HG02798 (cell line): ENCODE measurements around the gene VPS26B.
"Not testable (repeated sequence)": the region's sequence is repeated elsewhere in the genome, so short reads cannot be mapped to it uniquely, and the experiment has no call there.

Source experiments
- ATAC-seq: cut with Tn5 transposase; IDR thresholded peaks from one replicate; pipeline ENCODE4 v1.9.1; 2021; ENCODE audit warnings: mild to moderate bottlenecking; ENCODE audit not compliant: unreplicated experiment, poor library complexity

The VPS26B gene

DNA sequence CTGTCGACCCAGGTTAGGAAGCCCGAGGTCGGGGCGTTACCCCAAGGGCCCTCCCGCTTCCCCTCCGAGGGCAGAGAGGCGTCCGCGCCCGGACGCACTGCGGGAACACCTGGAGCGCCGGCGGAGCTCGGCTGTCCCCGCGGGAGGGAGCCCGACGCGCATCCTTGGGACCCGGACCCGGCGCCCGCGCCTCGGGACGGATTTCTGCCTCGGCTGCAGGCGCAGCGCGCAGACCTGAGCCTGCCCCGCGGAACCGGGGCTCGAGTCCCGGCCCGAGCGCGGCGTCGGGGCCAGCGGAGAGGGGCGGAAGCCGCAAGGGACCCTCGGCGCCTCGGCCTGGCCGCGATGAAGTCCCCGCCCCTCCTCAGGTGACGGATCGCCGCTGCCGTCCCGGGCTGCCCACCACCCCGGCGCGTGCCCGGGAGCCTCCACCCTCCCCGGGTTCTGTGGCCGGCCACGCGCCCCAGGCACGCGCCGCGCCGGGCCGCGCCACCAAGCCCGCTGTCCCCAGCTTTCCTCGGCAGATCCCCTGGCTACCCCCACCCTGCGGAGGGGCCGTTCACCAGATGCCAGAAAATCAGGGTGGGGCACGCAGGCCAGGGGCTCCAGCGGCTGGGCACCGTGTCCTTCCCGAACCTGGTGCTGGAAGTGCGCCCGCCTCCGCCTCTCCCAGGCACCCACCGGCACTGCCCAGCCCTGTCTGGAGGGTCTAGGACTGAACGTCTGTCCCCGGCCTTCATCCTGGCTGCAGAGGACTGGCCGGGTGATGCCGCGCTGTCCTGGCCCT, 52.1 kb downstream of the VPS26B start:
- ATAC-seq: peak; percentile 25

GRCh38 chr11:134277183-134278001, 52.9 kb downstream of the VPS26B start:
- no peak for ATAC-seq

DNA sequence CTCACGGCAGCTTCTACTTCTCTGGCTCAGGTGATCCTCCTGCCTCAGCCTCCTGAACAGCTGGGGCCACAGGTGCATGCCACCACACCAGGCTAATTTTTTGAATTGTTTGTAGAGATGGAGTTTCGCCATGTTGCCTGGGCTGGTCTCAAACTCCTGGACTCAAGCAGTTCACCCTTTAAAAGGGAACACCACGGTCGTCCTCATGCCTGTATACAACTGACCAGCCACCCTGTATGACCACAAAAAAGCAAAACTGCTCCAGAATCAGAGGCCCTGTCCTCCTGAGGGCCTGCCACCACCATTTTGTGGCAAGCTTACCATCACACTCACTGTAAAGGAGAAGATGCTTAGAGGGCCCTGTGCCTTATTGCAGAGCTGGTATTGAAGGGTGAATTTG, 53.9 kb downstream of the VPS26B start:
- no peak for ATAC-seq

GRCh38 chr11:134281635-134282034, 57.2 kb downstream of the VPS26B start:
- not testable (repeated sequence) for ATAC-seq

DNA sequence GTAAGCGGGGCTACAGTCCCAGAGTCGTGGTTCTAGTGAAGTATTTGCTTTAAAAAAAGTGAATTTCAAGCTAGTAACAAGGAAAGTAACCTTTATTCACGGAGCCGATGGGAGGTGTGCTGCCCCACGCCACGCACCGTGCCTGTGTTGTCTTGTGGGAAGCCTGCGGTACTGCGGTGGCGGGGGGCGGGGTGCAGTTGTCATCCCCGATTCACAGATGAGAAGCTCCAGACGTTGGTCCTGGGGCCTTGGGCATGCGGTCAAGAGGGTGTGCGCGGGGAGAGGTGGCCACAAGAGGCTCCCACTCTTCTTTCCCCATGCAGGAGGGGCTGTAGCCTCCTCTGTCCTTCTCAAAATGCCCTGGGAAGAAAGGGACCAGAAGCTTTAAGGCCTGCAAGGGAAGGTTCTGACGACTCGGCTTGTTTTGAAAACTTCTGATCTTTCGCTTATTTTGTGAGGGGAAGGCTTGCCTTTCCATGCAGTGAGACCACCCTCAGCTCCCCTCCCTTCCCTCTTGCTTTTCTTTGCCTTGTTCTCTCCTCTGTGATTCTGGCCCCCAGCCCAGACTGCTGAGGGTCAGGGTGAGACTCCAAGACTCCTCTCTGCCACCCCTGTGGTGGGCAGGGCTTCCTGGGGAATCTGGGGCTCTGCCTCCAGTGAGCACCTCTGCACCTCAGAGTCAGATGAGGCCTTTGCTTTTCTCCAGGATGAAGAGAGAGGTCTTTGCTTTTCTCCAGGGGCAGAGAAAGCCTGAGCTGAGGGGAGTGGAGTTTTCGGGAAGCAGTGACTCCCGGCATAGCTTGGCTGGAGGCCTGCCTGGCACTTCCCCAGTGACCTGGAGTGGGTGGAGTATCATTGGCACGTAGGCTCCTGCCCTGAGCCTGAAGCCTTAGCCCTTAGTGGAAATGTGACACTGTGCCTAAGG, 57.9 kb downstream of the VPS26B start:
- no peak for ATAC-seq

GRCh38 chr11:134283461-134284230, 59.2 kb downstream of the VPS26B start:
- no peak for ATAC-seq

GRCh38 chr11:134284349-134284748, 59.9 kb downstream of the VPS26B start:
- not testable (repeated sequence) for ATAC-seq

DNA sequence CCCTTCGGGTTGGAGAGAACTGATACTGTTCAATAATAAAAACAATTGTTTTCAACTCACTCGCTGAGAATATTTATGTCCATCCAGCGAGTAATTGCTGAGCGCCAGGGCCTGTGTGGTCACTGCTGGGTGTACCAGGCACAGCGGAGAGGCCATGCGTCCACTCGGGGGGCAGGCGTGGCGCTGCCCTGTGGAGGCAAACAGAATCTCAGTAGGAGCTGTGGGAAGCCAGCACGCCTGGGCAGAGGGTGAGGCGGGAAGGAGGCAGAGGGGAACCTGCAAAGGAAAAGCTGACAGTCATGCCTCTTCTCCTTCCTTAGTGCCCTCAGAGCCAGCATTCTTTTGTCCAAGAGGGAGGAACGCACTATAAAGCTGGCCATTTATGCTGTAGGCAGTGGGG, 63.1 kb downstream of the VPS26B start:
- no peak for ATAC-seq

DNA sequence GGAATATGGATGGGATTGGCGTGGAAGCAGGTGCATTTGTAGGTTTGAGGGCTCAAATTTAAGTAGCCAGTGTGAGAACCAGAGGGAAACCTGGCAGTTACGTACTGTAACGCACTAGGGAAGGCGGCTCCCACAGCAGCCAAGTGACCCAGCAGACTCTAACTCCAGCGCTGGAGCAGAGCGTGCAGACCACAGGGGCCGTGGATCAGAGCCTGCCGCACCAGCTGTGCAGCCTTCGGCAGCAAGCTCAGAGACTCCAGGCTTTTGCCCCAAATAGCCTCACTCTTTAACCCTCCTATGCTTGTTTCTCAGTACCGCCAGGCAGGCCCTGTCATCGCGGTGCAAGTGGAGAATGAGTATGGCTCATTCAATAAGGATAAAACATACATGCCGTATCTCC, 64.0 kb downstream of the VPS26B start:
- ATAC-seq: no peak

GRCh38 chr11:134289167-134289566, 64.7 kb downstream of the VPS26B start:
- no peak for ATAC-seq

GRCh38 chr11:134289789-134290188, 65.3 kb downstream of the VPS26B start:
- no peak for ATAC-seq

DNA sequence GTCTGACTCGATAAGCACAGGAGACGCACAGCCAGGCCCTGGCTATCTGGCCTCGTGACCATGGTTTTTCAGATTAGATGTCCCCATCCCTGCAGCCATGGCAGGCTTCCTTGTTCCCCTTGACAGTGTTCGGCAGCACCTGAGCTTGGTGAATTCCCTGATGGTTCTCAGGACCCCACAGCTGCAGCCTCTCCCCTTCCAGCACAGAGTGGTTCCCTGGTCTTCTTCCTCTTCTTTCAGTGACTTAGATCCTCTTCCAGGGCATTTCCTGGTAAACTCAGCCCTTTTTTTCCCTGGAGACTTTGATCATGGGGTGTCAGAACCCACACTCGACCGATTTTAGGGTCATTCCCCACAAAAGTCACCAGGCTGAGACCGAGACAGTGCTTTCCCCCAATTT, 66.2 kb downstream of the VPS26B start:
- no peak for ATAC-seq

- ATAC-seq: no peak
Observed at GRCh38 chr11:134291196-134291595, 66.7 kb downstream of the VPS26B start.

GRCh38 chr11:134292661-134293060, 68.2 kb downstream of the VPS26B start:
- no peak for ATAC-seq

- ATAC-seq: no peak
Observed at GRCh38 chr11:134293119-134294113, 68.9 kb downstream of the VPS26B start.

- no peak for ATAC-seq
Observed at GRCh38 chr11:134294664-134295063, 70.2 kb downstream of the VPS26B start.
